ENCODE data around the gene MAN2A2.
A peak's percentile ranks its signal among the peaks of the same experiment; 100 is the strongest.

The MAN2A2 gene

DNA sequence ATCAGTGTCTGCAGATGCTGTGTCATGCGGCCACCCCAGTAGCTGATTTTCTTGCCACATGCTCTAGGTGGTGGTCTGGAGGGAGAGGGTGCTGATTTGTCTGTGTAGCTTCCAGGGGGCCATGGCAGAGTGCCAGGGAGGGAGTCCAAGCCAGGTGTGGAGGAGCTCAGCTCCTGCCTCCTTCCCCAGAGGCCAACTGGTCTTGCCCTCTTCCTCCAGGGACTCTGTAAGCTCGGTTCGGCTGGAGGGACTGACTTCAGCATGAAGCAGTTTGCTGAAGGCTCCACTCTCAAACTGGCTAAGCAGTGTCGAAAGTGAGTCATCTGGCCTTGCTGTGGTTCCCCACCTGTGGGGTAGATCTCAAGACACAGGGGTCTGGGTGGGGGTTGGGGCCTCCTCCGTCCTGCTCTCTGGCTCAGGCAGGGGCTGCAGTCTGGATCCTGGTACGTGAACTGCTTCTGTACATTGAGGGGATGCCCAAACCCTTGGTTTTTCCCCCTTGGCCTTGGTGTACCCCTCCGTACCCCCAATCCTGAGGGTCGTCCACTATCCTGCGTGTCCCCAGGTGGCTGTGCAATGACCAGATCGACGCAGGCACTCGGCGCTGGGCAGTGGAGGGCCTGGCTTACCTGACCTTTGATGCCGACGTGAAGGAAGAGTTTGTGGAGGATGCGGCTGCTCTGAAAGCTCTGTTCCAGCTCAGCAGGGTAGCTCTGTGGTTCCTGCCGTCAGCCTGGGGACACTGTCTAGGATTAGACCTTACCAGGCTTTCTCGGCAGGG lies 44.7 kb downstream of the MAN2A2 start:
- DNase-seq: no peak

- DNase-seq: no peak
Measured at GRCh38 chr15:90948506-90948905, 45.4 kb downstream of the MAN2A2 start.

DNA sequence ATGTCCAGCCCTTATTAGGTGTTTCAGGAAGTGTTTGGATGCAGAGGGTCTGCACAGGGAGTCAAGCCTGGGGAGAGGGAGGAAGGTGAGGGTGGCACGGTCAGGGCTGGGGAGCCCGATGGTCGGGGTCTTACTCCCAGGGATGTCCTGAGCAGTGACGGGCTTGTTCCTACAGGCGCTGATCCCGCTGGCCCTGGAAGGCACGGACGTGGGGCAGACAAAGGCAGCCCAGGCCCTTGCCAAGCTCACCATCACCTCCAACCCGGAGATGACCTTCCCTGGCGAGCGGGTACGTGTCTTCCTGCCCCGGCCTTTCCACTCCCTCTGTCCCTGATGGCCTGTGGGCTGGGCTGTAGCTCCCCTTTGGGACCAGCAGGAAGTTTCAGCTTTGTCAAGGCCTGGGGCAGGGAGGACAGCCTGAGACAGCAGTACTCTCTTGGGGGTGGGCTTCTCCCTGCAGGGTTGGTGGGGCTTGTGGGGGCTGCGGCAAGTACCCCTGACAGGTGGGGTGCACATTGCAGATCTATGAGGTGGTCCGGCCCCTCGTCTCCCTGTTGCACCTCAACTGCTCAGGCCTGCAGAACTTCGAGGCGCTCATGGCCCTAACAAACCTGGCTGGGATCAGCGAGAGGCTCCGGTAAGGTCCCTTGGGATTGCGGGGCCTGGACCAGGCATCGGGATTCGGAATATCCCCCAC lies 47.0 kb downstream of the MAN2A2 start:
- no peak for DNase-seq

GRCh38 chr15:90950676-90951075 lies 47.6 kb downstream of the MAN2A2 start:
- no peak for DNase-seq

GRCh38 chr15:90952901-90953677 lies 50.0 kb downstream of the MAN2A2 start:
- no peak for DNase-seq

- no peak for DNase-seq
Measured at GRCh38 chr15:90953947-90954711, 51.0 kb downstream of the MAN2A2 start.

DNA sequence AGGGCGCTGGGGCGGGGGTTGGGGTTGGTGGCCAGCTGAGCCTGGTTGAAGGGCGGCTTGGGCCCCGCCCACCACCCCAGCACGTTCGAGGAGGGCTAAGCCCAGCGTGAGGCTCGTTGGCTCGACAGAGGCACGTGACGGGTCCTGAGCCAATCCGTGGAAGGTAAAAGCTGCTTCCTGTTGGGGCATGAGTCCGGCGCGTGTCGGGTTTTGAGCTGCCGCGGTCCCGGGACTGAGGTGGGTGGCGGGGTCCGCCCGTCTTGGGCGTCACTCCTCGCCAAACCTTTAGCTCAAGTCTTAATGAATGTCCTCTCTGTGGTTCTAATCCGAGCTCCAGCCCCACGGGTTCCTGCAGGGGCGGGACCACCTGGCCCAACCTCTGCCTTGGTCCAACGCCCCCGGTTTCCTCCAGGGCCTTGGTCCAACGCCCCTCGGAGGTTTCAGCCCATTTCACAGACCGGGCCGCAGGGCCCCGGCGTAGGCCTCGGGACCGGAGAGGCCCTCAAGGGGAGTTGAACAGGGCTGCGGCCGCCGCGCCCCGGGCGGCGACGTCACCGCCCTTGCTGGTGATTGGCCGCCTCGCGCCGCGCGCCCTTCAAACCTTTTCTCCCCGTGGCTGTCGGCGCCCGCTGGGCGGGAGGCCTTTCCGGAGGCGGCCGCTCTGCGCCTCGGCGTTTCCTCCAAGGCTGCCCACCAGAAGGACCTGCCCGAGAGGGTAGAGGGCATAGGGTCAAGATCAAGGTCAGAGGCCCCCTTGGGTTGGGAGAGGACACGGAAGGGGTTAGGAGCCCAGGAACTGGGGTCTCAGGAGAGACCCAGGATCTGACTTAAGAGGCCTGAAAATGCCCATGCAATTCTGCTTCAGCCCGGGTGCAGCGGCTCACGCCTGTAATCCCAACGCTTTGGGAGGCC lies 51.9 kb downstream of the MAN2A2 start, which contains the start of gene RCCD1:
TSS of gene RCCD1 (plus strand) at position 173 of the 912 bp plus-strand sequence. CDS start 1,851 bp downstream, outside the sequence.
- DNase-seq: peak; percentile 94

GRCh38 chr15:90955624-90956273 lies 52.6 kb downstream of the MAN2A2 start:
- no peak for DNase-seq

DNA sequence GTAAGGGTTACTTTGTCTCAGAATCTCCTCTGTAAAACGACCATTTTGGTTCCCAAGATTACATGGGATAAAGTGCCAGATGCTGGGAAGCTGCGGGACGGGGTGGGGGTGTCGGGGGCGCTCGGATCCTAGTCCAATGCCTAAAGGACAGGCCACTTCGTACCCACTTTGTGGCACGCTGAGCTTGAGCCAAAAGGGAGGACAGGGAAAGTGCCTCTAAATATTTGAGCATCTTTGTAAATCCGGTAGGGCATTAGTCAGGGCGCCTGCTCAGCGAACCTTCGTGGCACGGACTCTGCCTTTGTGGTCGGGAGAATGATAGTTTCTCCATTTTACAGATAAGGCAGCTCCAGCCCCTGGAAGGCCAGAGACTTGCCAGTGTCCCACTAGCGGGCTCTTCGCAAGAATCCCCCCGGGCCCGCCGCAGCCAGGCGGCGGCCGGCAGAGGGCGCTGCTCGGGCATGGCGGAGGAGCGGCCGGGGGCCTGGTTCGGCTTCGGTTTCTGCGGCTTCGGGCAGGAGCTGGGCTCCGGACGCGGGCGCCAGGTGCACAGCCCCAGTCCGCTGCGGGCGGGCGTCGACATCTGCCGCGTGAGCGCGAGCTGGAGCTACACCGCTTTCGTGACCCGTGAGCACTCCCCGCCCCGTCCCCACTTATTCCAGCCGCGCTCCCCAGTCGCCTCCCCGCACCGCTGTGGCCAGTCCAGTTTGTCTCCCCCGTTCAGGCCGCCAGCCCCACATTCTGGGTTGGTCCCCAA lies 53.4 kb downstream of the MAN2A2 start:
- peak; percentile 73 for DNase-seq

DNA sequence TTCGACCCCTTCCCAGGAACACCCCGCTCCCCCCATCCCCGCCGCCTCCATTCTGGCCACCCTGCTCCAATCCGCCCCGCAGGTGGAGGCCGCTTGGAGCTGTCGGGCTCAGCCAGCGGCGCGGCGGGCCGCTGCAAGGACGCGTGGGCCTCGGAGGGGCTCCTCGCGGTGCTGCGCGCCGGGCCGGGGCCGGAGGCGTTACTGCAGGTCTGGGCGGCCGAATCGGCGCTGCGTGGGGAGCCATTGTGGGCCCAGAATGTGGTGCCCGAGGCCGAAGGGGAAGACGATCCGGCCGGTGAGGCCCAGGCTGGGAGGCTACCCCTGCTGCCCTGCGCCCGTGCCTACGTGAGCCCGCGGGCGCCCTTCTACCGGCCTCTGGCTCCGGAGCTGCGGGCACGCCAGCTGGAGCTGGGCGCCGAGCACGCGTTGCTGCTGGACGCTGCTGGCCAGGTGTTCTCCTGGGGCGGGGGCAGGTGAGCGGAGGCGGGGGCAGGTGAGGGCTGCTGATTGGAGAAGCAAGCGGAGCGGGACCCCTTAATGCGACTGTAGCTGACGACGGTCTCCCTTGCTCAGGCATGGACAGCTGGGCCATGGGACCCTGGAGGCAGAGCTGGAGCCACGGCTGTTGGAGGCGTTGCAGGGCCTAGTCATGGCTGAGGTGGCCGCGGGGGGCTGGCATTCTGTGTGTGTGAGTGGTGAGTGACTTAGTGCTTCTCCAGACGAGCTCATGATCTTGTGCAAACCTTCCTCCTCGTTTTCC lies 54.1 kb downstream of the MAN2A2 start:
- DNase-seq: peak; percentile 42

DNA sequence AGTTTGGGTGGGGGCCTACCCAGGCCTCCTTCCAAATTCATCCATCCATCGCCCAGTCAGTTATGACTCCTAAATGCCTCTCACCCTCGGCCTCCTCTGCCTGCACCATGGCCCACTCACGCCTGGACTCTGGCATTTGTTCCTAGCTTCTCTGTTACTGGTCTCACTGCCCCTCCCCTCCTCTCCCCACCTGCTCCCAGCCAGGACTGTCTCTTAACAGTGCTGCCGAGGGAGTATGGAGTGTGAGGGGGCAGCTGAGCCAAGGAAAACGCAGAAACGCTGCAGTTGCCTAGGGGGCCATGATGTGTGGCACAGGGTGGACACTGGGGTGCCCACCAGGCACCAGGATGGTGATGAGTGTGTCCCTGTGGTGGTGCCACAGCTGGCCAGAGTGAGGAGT lies 54.7 kb downstream of the MAN2A2 start:
- DNase-seq: no peak

DNA sequence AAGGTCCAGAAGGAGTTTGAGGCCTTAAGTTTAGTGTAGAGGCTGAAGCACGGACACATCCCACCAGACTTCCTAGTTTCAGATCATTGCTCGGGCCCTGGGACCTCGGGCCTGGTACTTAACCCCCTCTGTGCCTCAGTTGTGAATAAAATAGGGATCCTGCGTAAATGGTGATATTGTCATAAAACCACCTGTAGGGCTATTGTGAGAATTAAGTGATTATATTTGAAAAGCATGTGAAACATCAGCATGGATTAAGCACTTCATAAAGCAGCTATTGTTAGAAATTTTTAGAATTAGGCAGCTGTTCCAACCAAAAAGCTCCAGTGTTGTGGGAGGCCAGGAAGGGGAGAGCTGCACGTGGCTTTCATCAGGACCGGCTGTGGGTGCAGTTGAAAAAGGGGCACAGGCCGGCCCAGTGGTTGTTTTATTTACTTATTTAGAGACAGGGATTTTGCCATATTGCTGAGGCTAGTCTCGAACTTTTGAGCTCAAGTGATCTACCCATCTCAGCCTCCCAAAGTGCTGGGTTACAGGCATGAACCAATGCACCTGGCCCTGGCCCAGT lies 56.0 kb downstream of the MAN2A2 start:
- no peak for DNase-seq

DNA sequence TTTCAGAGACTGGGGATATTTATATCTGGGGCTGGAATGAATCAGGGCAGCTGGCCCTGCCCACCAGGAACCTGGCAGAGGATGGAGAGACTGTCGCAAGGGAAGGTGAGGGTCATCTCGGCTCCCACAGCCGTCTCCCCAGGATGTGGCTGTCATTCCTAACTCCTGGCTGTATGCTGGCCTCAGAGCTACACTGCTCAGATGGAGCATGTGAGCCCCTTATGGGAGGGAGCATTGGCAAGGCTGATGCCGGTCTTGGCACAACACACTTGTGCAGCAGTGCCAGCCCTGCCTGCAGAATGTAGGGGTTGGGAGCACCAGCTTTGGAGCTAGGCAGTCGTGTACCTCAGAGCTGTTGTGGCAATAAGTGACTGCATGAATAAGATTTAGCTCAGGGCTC lies 56.8 kb downstream of the MAN2A2 start:
- DNase-seq: peak; percentile 53

DNA sequence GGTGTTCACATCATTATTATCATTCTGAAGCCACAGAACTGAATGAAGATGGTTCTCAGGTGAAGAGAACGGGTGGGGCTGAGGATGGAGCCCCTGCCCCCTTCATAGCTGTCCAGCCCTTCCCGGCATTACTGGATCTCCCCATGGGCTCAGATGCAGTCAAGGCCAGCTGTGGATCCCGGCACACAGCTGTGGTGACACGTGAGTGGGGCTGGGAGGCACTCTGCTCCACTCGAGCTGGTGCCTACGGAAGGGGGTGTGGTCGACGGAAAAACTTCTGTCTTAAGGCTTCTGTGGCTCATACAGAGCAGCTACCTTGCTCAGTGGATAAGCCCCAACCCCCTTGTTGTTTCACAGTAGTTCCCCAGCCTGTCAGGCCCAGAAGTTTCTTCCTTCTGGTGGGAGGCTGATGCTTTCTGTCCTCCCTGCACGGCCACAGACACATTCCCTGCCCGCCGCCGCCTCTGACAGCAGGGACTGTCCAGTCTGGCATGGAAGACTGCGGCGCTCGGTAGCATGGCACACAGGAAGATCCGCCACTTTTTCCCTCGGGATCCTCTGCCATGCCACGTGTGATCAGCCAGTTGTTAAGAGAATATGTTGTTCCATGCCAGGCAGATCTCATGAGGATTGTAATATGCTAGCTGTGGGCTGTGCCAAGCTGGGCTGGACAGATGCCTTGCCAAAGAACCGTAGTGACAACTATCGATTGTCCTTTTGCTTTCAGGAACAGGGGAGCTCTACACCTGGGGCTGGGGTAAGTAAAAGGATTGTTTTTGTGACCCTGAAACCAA lies 57.4 kb downstream of the MAN2A2 start:
- no peak for DNase-seq

DNA sequence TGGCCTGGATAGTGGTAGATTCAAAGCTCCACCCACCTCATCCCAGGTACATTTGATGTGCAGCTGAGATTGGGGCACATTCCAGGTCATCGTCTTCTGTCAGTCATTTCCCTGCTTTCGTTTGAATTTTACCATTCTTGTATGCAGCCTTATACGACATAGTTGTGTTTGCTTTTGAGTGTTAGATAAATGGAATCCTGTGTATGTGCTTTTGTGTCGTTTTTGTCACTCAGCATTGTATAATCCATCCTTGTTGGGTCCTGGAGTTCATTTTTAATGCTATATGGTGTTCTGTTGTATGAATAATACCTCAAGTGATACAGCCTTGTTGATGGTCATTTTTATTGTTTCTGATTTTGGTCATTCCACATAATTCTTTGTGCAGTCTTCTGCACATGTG lies 58.9 kb downstream of the MAN2A2 start:
- no peak for DNase-seq

GRCh38 chr15:90966262-90966661 lies 63.2 kb downstream of the MAN2A2 start:
- DNase-seq: no peak

DNA sequence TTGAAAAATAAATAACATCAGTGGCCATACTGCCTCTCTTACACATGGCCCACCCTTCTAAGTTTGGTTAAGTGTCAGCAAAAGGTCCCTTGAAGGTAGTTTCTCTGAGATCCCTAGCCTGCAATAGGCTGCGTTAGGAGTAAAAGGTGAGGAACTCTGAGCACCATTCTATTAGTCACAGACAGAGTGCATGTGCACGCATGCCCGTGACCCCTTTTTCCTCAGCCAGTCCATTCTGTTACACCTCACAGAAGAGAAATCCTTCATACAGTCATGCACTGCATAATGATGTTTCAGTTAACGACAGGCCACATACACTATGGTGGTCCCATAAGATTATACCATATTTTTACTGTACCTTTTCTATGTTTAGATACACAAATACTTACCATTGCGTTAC lies 64.1 kb downstream of the MAN2A2 start:
- no peak for DNase-seq

DNA sequence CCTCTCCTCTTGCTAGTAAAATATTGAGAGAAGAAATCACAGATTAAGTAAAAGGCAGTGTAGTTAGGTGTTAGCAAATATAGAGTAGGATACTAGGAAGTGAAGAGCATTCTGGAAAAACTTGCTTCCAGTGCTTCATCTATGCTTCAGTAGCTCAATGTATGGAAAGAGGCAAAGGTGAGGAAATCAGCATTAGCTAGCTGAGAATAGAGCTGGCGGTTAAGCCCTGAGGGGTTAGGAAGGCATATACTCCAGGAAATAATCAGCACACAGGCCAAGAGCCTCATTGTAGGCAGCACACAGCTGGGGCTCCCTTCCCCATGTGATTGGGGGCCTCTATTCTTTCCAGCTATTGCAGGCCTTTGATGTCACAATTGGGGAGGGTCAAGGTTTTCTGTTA lies 65.3 kb downstream of the MAN2A2 start:
- no peak for DNase-seq
